GM19468 (cell line): ENCODE data around the gene CYB561D2.

Experiments used
- ATAC-seq: cut with Tn5 transposase; IDR thresholded peaks from one replicate; pipeline ENCODE4 v1.9.1; 2021; ENCODE audit warnings: mild to moderate bottlenecking, moderate library complexity, moderate number of reproducible peaks; ENCODE audit not compliant: unreplicated experiment; ENCODE audit errors: extremely low read depth

CYB561D2 gene

GRCh38 chr3:50383750-50384149, 33.1 kb downstream of the CYB561D2 start:
- ATAC-seq: no peak

- ATAC-seq: no peak
Measured at GRCh38 chr3:50385754-50386153, 35.1 kb downstream of the CYB561D2 start.

GRCh38 chr3:50388016-50388719, 37.5 kb downstream of the CYB561D2 start:
- ATAC-seq: no peak

GRCh38 chr3:50388720-50389413, 38.2 kb downstream of the CYB561D2 start:
- no peak for ATAC-seq

GRCh38 chr3:50389414-50389767, 38.7 kb downstream of the CYB561D2 start:
- ATAC-seq: no peak

GRCh38 chr3:50390508-50391224, 40.0 kb downstream of the CYB561D2 start:
- ATAC-seq: no peak

GRCh38 chr3:50392101-50392715, 41.5 kb downstream of the CYB561D2 start:
- no peak for ATAC-seq

GRCh38 chr3:50393061-50393460, 42.4 kb downstream of the CYB561D2 start:
- no peak for ATAC-seq

- no peak for ATAC-seq
Measured at GRCh38 chr3:50395070-50395860, 44.6 kb downstream of the CYB561D2 start.

- no peak for ATAC-seq
Measured at GRCh38 chr3:50396502-50396901, 45.8 kb downstream of the CYB561D2 start.

- no peak for ATAC-seq
Measured at GRCh38 chr3:50401978-50402595, 51.4 kb downstream of the CYB561D2 start.
